Measurements from ENCODE around the gene GNMT. TPM values are rescaled to one million over a fixed set of nuclear protein-coding genes. Genes with fewer than 3 reads are reported as not detected.

The GNMT gene
- total RNA-seq (2014; rRNA removed) (0.47 and 1.2 TPM in 2 replicates), Bru-seq, nascent RNA (percentile 37 among the genes with signal in this experiment), BruChase-seq, experiment 1, labeled RNA remaining after a 6-hour chase (percentile 53 among the genes with signal in this experiment), BruChase-seq, experiment 2, labeled RNA remaining after a 2-hour chase (percentile 56 among the genes with signal in this experiment)
- long read RNA-seq, partial matches to known transcripts = 1 of 1 reads
- long read RNA-seq, other reads (novel, unspliced or antisense) = 0 of 1 reads

DNA sequence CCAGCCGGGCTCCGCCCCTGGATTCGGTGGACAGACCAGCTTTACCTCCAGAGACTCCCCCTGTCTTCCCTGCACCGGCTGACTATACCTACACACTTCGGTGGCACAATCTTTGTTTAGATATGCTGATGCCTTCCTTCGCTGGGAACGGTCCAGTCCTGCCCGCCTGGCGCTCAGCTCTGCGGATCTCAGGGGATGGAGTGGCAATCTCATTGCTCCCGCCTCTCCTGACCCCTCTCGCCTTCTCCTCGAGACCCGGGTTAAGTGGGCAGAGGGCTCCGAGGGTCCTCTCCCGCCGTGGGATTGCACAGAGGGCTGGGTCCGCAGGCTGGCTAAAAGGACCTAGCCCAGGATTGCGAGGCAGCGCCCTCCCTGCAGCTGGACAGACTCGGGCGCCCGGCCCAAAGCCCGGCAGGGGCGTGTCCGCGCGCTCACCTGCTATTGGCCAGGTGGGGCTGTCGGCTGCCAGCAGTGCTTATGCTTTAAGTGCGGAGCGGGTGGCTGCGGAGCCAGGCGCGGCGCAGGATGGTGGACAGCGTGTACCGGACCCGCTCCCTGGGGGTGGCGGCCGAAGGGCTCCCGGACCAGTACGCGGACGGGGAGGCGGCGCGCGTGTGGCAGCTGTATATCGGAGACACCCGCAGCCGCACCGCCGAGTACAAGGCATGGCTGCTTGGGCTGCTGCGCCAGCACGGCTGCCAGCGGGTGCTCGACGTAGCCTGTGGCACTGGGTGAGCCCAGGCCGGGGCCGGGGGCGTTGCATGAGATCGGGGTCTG, at the start of gene GNMT:
Gene GNMT, plus strand, starts transcription at position 512 of the 777 bp plus-strand sequence. Its CDS starts 14 bp downstream, at position 526.
- no peaks in the 10 kb centered on the region; the same call in 1 of the 2 replicates for H3K36me3 ChIP-seq (ENCODE audit: low read depth, low read length)
- DNase-seq = peak; percentile 74
- peak; percentile 85 for ATAC-seq
- no peaks in the 10 kb centered on the region for H3K79me2 ChIP-seq (ENCODE audit: low read length)
- H3K27me3 ChIP-seq (ENCODE audit: low read length) = no peaks in the 10 kb centered on the region
- TF ChIP-seq, protein P1, sequence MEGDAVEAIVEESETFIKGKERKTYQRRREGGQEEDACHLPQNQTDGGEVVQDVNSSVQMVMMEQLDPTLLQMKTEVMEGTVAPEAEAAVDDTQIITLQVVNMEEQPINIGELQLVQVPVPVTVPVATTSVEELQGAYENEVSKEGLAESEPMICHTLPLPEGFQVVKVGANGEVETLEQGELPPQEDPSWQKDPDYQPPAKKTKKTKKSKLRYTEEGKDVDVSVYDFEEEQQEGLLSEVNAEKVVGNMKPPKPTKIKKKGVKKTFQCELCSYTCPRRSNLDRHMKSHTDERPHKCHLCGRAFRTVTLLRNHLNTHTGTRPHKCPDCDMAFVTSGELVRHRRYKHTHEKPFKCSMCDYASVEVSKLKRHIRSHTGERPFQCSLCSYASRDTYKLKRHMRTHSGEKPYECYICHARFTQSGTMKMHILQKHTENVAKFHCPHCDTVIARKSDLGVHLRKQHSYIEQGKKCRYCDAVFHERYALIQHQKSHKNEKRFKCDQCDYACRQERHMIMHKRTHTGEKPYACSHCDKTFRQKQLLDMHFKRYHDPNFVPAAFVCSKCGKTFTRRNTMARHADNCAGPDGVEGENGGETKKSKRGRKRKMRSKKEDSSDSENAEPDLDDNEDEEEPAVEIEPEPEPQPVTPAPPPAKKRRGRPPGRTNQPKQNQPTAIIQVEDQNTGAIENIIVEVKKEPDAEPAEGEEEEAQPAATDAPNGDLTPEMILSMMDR (conservative IDR thresholded peaks at IDR 0.05; ENCODE audit: low read depth, low read length) = no peak
- no peak for TF ChIP-seq EZH2phosphoT487 (IDR thresholded peaks at IDR 0.05; ENCODE audit: borderline replicate concordance, low read length)
- TF ChIP-seq EZH2 (IDR thresholded peaks at IDR 0.05; ENCODE audit: low read length, unreplicated experiment) = no peak
- POLR2A ChIA-PET (ENCODE audit: unreplicated experiment) = interaction anchor here (0.6 kb wide), 2 partner anchors 18 to 176 kb away, joined by 4 to 6 read pairs; no protein-coding TSS in a partner anchor
- H3K4me2 ChIP-seq (ENCODE audit: low read length) = peak within 1 kb of the TSS; percentile 100
- no peak within 1 kb of the TSS for H3K27ac ChIP-seq (ENCODE audit: low read length)
- BruUV-seq (replicated peaks) = no TSS peak
- peak within 1 kb of the TSS; percentile 92 for H2AFZ ChIP-seq (ENCODE audit: low read length)
- intact Hi-C loops (cut with micrococcal nuclease) = loop anchor here (1.0 kb wide), 1 partner anchor 59 kb away; no protein-coding TSS in a partner anchor
- CTCF ChIA-PET = no interaction called here
- peaks cover 15% of the 10 kb centered on the region; the same call in 1 of the 2 replicates for H3K4me1 ChIP-seq (ENCODE audit: insufficient read depth, low read length)
- H3F3A ChIP-seq (ENCODE audit: low read length, unreplicated experiment) = no peaks in the 10 kb centered on the region
- H3K9me2 ChIP-seq (replicated peaks; ENCODE audit: low read length) = no peaks in the 10 kb centered on the region
- H4K20me1 ChIP-seq (ENCODE audit: low read length) = no peaks in the 10 kb centered on the region
- H3K9me3 ChIP-seq (ENCODE audit: low read length) = no peaks in the 10 kb centered on the region
- peak within 1 kb of the TSS; percentile 24; the same call in 1 of the 2 replicates for H3K9ac ChIP-seq (ENCODE audit: low read length)
- H3K4me3 ChIP-seq (ENCODE audit: low read length) = peak within 1 kb of the TSS; percentile 79

DNA sequence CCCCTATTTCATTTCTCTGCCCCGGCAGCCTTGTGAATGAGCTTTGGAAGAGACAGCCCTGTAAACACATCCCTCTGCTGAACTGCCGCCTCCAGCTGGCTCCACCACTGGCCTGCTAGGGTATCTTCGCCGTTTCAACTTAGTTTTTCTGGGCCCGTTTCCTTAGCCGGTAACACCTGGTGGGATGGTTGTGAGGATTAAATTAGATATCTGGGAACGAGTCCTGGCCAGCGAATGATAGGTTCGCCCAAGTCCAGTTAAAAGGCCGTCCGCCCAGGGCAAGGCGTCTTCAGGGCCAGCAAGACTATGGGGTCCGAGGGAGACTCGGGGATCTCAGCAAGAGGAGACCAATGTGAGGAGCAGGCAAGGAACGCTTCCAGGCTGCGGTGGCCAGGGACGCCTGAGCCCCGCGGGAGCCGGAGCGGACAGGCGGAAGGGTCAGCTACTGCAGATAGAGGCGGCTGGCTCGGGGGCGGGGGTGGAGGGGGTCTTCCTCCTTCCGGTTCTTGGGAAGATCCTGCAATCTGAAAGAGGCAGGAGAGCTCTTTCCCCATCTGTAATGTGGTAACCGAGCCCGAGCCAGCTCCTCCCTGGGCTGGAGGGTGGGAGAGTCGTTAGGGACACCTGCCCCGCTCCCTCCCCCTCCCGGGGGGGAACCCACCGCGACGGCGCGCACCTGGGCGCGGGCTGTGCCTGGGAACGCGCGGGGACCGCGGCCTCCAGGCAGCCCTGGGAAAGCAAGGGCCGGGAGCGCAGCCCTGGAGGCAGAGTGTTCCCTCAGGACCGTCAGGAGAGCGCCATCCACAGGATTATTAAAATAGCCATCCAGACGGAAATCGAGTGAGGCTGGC, 49.2 kb upstream of the GNMT start:
- Histone ChIP-seq H3F3A (ENCODE audit: low read length, unreplicated experiment) (no peaks in the 10 kb centered on the region), H3K9me2 (replicated peaks; ENCODE audit: low read length) (no peaks in the 10 kb centered on the region), H3K79me2 (ENCODE audit: low read length) (no peaks in the 10 kb centered on the region), H3K4me1 (ENCODE audit: insufficient read depth, low read length) (no peaks in the 10 kb centered on the region), H3K4me2 (ENCODE audit: low read length) (no peak overlapping the region), H3K27ac (ENCODE audit: low read length) (no peak overlapping the region), H3K9ac (ENCODE audit: low read length) (no peak overlapping the region), H3K9me3 (ENCODE audit: low read length) (no peaks in the 10 kb centered on the region), H2AFZ (ENCODE audit: low read length) (no peak overlapping the region), H3K4me3 (ENCODE audit: low read length) (no peak overlapping the region), H3K27me3 (ENCODE audit: low read length) (no peaks in the 10 kb centered on the region), H4K20me1 (ENCODE audit: low read length) (no peaks in the 10 kb centered on the region), H3K36me3 (ENCODE audit: low read depth, low read length) (no peaks in the 10 kb centered on the region)
- no peak for TF ChIP-seq EZH2phosphoT487 (IDR thresholded peaks at IDR 0.05; ENCODE audit: borderline replicate concordance, low read length)
- TF ChIP-seq, protein P1 (conservative IDR thresholded peaks at IDR 0.05; ENCODE audit: low read depth, low read length) = no peak
- TF ChIP-seq EZH2 (IDR thresholded peaks at IDR 0.05; ENCODE audit: low read length, unreplicated experiment) = no peak
- intact Hi-C loops (cut with micrococcal nuclease) = no loop called here
- no TSS peak for BruUV-seq (replicated peaks)
- ATAC-seq (no peak), DNase-seq (no peak)
- CTCF ChIA-PET = no interaction called here
- POLR2A ChIA-PET (ENCODE audit: unreplicated experiment) = no interaction called here
